Measurements from ENCODE around the gene TDRD10.
"Not testable (repeated sequence)": the region's sequence is repeated elsewhere in the genome, so short reads cannot be mapped to it uniquely, and the experiment has no call there.

TDRD10 gene

GRCh38 chr1:154517661-154518060 lies 15.6 kb downstream of the TDRD10 start:
- no peak for DNase-seq

DNA sequence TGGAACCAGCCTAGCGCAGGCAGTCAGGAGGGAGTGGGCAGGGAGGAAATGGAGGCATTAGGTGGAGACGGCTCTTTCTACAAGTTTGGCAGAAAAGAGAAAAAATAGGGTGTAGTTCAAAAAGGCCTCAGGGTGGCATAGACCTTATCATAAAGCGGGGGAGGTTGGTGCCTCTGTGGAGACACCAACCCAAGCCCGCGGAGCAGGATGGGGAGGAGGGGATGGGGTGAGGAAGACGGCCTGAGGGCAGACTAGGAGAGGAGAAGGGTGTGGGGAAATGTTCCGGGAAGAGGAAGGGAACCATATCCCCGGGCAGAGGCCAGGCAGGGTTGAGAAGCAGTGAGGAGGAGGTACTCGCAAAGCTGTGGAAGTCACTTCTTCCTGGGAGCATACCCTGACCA lies 17.6 kb downstream of the TDRD10 start:
- no peak for DNase-seq

- DNase-seq: no peak
Measured at GRCh38 chr1:154520333-154520732, 18.3 kb downstream of the TDRD10 start.

- no peak for DNase-seq
Measured at GRCh38 chr1:154521695-154522094, 19.7 kb downstream of the TDRD10 start.

- DNase-seq: no peak
Measured at GRCh38 chr1:154524881-154525280, 22.9 kb downstream of the TDRD10 start.

GRCh38 chr1:154527192-154527591 lies 25.2 kb downstream of the TDRD10 start:
- no peak for DNase-seq

DNA sequence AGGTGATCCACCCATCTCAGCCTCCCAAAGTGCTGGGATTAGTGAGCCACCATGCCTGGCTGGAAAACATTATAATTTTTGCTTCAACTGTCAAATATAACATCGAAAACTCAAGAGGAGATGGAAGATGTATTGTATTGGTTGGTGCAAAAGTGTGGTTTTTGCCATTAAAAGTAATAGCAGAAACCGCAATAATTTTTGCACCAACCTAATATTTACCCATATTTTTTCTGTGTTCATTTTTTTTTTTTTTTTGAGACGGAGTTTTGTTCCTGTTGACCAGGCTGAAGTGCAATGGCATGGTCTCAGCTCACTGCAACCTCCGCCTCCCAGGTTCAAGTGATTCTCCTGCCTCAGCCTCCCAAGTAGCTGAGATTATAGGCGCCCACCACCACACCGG lies 27.3 kb downstream of the TDRD10 start:
- DNase-seq: no peak

- not testable (repeated sequence) for DNase-seq
Measured at GRCh38 chr1:154531950-154532349, 29.9 kb downstream of the TDRD10 start.

DNA sequence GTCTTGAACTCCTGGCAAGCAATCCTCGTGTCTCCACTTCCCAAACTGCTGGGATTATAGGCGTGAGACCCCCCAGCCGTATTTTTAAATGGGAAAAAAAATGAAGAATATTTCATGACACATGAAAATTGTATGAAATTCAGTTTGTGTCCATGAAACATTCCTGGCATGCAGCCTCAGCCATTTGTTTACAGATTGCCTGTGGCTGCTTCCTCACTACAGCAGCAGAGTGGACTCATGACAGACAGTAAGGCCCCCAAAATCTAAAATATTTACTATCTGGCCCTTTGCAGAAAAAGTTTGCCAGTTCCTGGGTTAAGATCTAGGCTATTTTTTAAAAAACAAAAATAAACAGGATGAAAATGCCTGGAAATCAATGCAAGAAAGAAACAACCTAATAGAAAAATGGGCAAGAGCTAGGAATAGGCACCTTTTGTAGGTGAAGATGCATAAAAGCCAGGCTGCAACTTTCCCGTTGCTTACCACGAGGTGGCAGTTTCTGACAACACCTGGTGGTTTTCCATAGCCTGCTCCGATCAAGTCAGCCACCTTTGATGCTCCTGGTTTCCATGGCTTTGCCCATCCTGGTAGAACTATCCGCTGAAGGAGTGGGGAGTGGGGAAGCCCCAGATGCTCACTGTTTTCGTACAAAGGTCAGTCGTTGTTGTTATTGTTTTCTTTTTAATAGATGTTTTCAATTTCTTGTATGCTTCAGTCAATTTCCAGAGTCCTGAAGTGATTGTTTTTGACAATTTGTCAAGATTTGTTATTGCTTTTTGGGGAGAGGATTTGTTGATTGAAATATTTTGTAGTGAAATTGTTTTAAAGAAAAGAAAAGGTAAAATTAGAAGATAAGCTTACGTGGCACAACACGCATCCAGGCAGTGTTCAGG lies 32.2 kb downstream of the TDRD10 start:
- DNase-seq: no peak

- no peak for DNase-seq
Measured at GRCh38 chr1:154536570-154536969, 34.6 kb downstream of the TDRD10 start.

- DNase-seq: no peak
Measured at GRCh38 chr1:154539486-154540483, 37.8 kb downstream of the TDRD10 start.

DNA sequence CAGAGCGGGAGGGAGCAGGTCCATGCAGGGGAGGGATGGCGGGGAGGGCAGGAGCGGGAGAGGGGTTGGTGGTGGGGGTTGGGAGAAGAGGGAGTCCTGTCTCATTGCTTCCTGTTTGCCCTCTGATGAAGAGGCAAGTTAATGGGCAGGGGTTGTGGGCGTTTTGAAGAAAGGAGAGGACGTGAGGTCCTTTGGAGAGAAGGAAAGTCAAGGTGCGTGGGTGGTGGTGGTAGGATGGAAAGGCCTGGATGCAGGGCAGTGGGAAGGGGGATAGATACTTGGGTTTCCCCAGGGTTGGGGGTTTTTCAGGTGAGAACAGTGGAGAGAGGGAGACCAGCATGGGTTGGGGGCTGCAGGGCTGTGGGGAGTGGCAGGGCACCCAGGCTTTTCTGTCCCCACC lies 39.2 kb downstream of the TDRD10 start:
- no peak for DNase-seq

GRCh38 chr1:154546264-154547063 lies 44.4 kb downstream of the TDRD10 start:
- DNase-seq: peak; percentile 16

DNA sequence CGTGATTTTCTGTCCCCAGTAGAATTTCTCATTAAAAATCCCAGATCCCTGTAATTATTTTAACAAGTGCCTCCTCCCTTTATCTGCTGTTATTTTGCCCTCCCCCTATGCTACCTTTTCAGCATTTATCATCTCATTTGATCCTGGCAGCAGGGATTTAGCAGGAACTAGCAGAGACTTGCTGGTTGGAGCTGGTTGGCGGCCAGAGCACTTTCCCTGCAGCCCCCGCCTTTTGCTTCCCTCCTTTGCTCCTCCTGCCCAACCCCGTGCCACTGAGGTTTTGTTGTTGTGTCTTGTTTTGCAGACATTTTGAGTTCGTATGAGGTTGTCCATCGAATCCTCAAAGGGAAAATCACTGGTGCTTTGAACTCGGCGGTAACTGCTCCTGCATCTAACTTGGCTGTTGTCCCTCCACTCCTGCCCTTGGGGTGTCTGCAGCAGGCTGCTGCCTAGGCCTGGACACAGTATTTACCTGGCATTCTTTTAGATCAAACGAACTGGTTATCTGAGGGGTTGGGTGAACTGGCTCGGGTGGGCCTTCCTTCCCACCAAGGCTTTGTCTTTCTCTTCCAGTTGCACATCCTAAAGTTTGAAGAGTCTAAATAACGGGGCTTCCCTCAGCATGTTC lies 45.2 kb downstream of the TDRD10 start:
- no peak for DNase-seq

DNA sequence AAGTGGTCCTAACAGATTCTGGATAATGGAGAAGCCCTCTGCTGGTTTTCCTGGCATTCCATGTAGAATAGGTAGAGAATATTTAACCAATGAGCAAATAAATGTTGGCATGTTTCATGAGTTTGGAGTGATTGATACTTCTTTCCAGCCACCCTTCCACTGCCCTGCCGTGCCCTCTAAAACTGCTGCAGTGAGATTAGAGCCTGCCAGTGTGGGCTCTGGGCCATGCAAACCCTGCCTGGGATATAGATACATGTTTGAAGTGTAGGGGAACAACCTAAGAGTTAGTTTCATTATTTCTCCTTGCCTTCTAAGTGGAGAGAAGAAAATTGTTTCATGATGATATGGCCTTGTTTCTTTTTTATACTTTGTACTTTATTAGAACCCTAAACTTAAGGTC lies 46.0 kb downstream of the TDRD10 start:
- DNase-seq: no peak

DNA sequence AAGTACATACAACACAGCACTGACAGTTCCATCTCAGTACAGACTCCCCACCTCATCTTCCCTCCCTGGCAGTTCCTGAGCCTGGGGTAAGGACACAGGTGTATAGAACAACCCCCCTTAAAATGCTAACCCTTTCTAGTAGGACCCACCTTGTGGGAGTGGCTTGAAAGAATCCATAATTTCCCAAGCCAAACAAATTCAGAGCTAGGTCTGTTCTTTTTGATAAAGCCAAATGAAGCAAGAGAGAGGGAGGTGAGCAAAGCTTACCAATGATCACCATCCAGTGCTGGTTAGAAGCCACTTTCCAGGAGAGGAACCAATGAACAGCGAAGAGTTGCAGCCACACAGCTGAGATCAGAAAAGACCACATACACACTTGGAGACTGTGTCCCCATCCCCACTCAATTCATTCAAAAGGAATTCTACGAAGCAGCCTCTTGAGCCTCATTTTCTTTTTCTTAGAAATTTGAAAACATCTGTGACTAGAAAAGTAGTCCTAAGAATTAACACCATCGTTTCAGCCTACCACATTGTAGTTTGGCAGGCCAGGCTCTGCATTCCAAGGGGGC lies 47.3 kb downstream of the TDRD10 start:
- no peak for DNase-seq

GRCh38 chr1:154550070-154550469 lies 48.1 kb downstream of the TDRD10 start:
- DNase-seq: no peak

- no peak for DNase-seq
Measured at GRCh38 chr1:154550657-154551056, 48.6 kb downstream of the TDRD10 start.

DNA sequence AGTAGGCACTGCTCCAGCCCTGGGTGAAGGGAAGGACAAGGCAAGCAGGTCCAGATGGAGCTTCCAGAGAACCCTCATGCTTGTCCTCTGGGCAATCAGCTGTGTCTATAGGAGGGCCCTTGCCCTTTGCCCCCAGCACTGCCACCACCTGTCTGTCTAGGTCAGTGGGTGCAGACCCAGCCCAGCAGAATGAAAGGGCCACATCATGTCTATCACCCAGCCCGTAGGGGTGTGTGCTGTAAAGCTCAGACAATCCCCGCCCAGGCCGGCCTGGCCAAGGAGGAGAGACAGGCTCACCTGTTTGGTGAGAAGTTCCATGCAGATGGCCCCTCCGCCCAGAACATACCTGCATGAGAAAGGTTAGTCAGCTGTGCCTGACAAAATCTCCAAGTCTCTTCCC lies 49.5 kb downstream of the TDRD10 start:
- DNase-seq: no peak

DNA sequence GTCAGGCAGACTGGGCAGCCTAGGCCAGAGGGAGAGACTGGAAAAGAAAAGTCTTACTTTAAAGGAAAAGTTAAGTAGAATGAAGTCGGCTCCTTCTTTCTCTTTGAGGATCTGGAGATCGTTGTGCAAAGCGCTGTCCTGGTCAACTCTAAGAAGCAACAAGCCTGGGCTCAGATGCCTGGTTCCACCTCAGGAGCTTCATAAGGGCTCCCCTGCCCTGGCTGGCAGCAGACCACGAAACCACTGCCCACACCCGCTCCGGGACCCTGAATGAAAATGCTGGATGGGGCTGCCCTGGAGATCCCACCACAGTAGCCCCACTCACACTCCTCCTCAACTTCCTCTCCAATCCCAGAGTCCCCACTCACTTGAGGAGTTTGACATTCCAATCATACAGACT lies 50.0 kb downstream of the TDRD10 start:
- no peak for DNase-seq

GRCh38 chr1:154553056-154554030 lies 51.3 kb downstream of the TDRD10 start:
- DNase-seq: no peak
